Mammary epithelial cell (primary cell): ENCODE results near the gene XKR7.

Source experiments
- EZH2 ChIP-seq: IDR thresholded peaks from 2 replicates; pipeline ENCODE4 v1.6.1; 2012; ENCODE audit warnings: low read length, inconsistent platforms, borderline replicate concordance
- TF ChIP-seq, protein P1 (sequence below), 2 donors: IDR thresholded peaks in 1 of 2; conservative IDR thresholded peaks in 1 of 2; 2 replicates each; pipeline ENCODE4 v1.5.1; 2011 to 2012; ENCODE audit warnings: inconsistent platforms in 2 of 2, low read length in 2 of 2, mild to moderate bottlenecking in 2 of 2, control low read depth in 1 of 2, low read depth in 1 of 2; ENCODE audit not compliant: insufficient read depth in 1 of 2; ENCODE audit errors: extremely low read depth in 1 of 2

GRCh38 chr20:31968291-31969126 lies 558 bp downstream of the XKR7 start:
- TF ChIP-seq, protein P1, sequence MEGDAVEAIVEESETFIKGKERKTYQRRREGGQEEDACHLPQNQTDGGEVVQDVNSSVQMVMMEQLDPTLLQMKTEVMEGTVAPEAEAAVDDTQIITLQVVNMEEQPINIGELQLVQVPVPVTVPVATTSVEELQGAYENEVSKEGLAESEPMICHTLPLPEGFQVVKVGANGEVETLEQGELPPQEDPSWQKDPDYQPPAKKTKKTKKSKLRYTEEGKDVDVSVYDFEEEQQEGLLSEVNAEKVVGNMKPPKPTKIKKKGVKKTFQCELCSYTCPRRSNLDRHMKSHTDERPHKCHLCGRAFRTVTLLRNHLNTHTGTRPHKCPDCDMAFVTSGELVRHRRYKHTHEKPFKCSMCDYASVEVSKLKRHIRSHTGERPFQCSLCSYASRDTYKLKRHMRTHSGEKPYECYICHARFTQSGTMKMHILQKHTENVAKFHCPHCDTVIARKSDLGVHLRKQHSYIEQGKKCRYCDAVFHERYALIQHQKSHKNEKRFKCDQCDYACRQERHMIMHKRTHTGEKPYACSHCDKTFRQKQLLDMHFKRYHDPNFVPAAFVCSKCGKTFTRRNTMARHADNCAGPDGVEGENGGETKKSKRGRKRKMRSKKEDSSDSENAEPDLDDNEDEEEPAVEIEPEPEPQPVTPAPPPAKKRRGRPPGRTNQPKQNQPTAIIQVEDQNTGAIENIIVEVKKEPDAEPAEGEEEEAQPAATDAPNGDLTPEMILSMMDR (conservative IDR thresholded peaks at IDR 0.05 in 1 of 2, IDR thresholded peaks at IDR 0.05 in 1 of 2; ENCODE audit: extremely low read depth in 1 of 2, insufficient read depth in 1 of 2, low read depth in 1 of 2, low read length in 2 of 2), result no peak
- TF ChIP-seq EZH2, result no peak
